ENCODE measurements around the gene CCNQ. TPM values are rescaled to one million over a fixed set of nuclear protein-coding genes. Genes with fewer than 3 reads are reported as not detected.

Gene CCNQ
- polyA plus RNA-seq, 1 donor (not counting 4 experiments of a cell fraction or from before 2014, with no cell fraction given) = 31.1 TPM

- Histone ChIP-seq H3K36me3 (ENCODE audit: control insufficient read depth in 2 of 2, extremely low read depth in 1 of 2, insufficient read depth in 2 of 2, low read length in 2 of 2) (no peaks in the 10 kb centered on the region), H3K9me3 (ENCODE audit: control insufficient read depth, low read depth, low read length) (no peaks in the 10 kb centered on the region), H3K4me2 (ENCODE audit: control insufficient read depth, extremely low read depth, insufficient read depth, low read depth, low read length) (no peak overlapping the region), H3K4me1 (ENCODE audit: control insufficient read depth, extremely low read depth, insufficient read depth, low read length) (peaks cover 3% of the 10 kb centered on the region), H3K27me3 (ENCODE audit: control insufficient read depth, extremely low read depth, insufficient read depth, low read length) (peaks cover 50% of the 10 kb centered on the region), H3K79me2 (ENCODE audit: control insufficient read depth, insufficient read depth, low read length) (no peaks in the 10 kb centered on the region), H3K9ac (ENCODE audit: control insufficient read depth, extremely low read depth, insufficient read depth, low read length) (no peak overlapping the region), H3K9me1 (ENCODE audit: control insufficient read depth, extremely low read depth, insufficient read depth, low read length) (no peaks in the 10 kb centered on the region), H4K20me1 (ENCODE audit: control insufficient read depth, extremely low read depth, insufficient read depth, low read length) (no peaks in the 10 kb centered on the region), H3K27ac (ENCODE audit: control insufficient read depth, insufficient read depth, low read length) (no peak overlapping the region), H3K4me3 (ENCODE audit: control insufficient read depth in 2 of 3, extremely low read depth in 1 of 3, insufficient read depth in 2 of 3, low read depth in 1 of 3, low read length in 3 of 3) (no peak overlapping the region), H2AFZ (ENCODE audit: control insufficient read depth, low read length) (no peak overlapping the region)
- DNase-seq (ENCODE audit: low read depth, low spot score) (no peak), FAIRE-seq (no peak)
- TF ChIP-seq CTCF (optimal IDR thresholded peaks at IDR 0.05 in 1 of 3, IDR thresholded peaks at IDR 0.05 in 1 of 3, conservative IDR thresholded peaks at IDR 0.05 in 1 of 3; ENCODE audit: extremely low read depth in 1 of 3, insufficient read depth in 2 of 3, low read length in 3 of 3) = no peak
- TF ChIP-seq EZH2 (IDR thresholded peaks at IDR 0.05; ENCODE audit: low read length) = no peak
- dilution Hi-C loops (cut with MboI; ENCODE audit: extremely low pct_ligation_motif_present, low sequenced_read_pairs) = no loop called here
These were observed 40.5 kb upstream of the CCNQ start for GRCh38 chrX:153639177-153640044.

- Histone ChIP-seq H3K27ac (ENCODE audit: control insufficient read depth, insufficient read depth, low read length) (no peak overlapping the region), H3K9me3 (ENCODE audit: control insufficient read depth, low read depth, low read length) (peaks cover 2% of the 10 kb centered on the region), H3K4me1 (ENCODE audit: control insufficient read depth, extremely low read depth, insufficient read depth, low read length) (peaks cover 3% of the 10 kb centered on the region), H3K9me1 (ENCODE audit: control insufficient read depth, extremely low read depth, insufficient read depth, low read length) (no peaks in the 10 kb centered on the region), H3K9ac (ENCODE audit: control insufficient read depth, extremely low read depth, insufficient read depth, low read length) (no peak overlapping the region), H3K36me3 (ENCODE audit: control insufficient read depth in 2 of 2, extremely low read depth in 1 of 2, insufficient read depth in 2 of 2, low read length in 2 of 2) (no peaks in the 10 kb centered on the region), H4K20me1 (ENCODE audit: control insufficient read depth, extremely low read depth, insufficient read depth, low read length) (no peaks in the 10 kb centered on the region), H3K79me2 (ENCODE audit: control insufficient read depth, insufficient read depth, low read length) (no peaks in the 10 kb centered on the region), H3K27me3 (ENCODE audit: control insufficient read depth, extremely low read depth, insufficient read depth, low read length) (peaks cover 46% of the 10 kb centered on the region), H3K4me2 (ENCODE audit: control insufficient read depth, extremely low read depth, insufficient read depth, low read depth, low read length) (no peak overlapping the region), H3K4me3 (ENCODE audit: control insufficient read depth in 2 of 3, extremely low read depth in 1 of 3, insufficient read depth in 2 of 3, low read depth in 1 of 3, low read length in 3 of 3) (no peak overlapping the region), H2AFZ (ENCODE audit: control insufficient read depth, low read length) (no peak overlapping the region)
- no peak for TF ChIP-seq EZH2 (IDR thresholded peaks at IDR 0.05; ENCODE audit: low read length)
- TF ChIP-seq CTCF (optimal IDR thresholded peaks at IDR 0.05 in 1 of 3, IDR thresholded peaks at IDR 0.05 in 1 of 3, conservative IDR thresholded peaks at IDR 0.05 in 1 of 3; ENCODE audit: extremely low read depth in 1 of 3, insufficient read depth in 2 of 3, low read length in 3 of 3) = no peak
- dilution Hi-C loops (cut with MboI; ENCODE audit: extremely low pct_ligation_motif_present, low sequenced_read_pairs) = no loop called here
- DNase-seq (ENCODE audit: low read depth, low spot score) (no peak), FAIRE-seq (no peak)
These were observed 39.7 kb upstream of the CCNQ start for GRCh38 chrX:153638436-153639176.
